Activated CD4-positive, alpha-beta T cell treated with anti-CD3 and anti-CD28 coated beads, Interleukin-2, Interleukin-4, amounts not matched to agents 100 ng/mL and 50 ng/mL, durations not matched to agents 16 hours and 8 hours (primary cell): ENCODE results near the gene AKTIP.

Source experiments
- DNase-seq: peaks from one replicate; pipeline ENCODE4 v3.0.0-alpha.2; 2020; ENCODE audit warnings: low spot score

The AKTIP gene

DNA sequence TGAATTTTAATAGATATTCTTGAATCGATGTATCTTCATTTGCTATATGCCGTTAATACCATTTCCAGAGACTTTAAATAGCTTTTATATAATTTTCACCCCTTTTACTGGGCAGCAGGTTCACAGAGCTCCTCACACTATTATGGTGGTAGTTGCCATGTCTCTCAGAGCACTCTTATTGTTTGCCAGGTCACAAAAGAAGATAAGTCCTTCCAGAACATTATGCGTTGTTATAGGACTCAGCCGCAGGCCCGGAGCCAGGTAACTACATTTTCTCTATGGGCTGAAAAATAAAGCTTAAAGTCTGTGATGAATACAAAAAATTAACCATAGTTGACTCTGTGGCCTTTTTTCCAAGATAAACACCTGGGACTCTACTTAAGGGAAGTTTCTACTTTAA is 24.0 kb downstream of the AKTIP start:
- DNase-seq, result no peak

DNA sequence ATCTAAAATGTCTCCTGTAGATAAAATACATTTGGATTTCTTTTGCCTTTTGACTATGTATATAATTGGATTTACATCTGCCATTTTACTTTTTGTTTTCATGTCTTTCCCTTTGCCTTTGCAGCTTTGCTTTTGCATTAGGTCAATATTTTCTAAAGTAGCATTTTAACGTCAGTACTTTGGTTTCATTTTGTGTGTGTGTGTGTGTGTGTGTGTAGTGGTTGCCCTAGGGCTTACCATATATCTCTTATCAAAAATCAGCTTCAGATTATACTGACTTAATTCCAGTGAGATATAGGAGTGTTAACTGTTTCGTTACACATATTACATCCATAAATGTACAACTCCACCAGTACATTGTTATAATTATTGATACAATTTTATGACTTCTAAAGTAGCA is 26.1 kb downstream of the AKTIP start:
- DNase-seq, result no peak

DNA sequence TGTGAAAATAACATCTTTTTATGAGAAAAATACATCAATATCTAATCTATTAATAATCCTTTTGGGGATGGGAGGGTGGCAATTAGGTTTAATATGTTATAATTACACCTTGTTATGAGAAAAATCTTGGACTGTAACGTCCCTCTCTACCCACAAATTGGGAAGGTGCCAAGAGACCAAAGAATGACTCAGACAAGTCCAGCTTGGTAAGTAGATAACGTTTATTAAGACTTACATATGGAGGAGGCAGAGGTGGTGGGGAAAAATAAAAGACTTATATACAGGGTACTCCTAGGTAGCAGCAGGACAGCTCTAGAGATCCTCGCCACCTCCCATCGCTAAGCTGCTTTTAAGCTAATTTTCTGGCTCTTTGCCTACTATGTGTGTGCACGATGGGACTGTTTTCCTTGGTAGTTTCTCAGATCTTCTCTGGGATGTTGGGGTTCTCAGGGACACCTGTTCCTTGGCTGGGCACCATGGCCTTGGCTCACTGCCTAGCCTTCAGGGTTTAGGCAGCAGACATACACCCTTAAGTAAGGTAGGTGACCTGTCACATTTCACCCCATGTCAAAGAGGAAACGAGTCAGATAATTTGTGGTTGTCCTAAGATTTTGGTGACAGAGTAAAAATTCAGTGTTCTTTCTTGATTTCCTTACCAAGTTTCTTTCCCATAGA is 37.3 kb downstream of the AKTIP start:
- DNase-seq, result no peak

GRCh38 chr16:53458635-53459034 is 44.4 kb downstream of the AKTIP start:
- DNase-seq, result no peak

GRCh38 chr16:53457670-53458069 is 45.3 kb downstream of the AKTIP start:
- DNase-seq, result peak; percentile 91

DNA sequence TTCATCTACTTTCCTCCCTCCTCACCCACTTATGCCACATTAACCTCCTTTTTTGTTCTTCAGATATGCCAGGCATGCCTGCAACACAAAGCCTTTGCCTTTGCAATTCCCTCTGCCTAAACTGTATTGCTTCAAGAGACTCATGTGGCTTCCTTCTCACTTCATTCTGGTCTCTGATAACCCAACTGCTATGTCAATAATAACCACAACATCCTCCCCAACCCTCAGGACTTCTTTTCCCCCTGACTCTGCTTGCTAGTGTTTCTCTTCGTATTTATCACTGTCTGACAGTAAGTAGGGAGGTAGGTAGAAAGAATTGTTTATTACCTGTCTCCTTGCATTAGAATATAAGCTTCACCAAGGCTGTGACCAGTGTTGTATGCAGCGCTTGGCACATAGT is 46.4 kb downstream of the AKTIP start:
- peak; percentile 76 for DNase-seq

GRCh38 chr16:53453928-53454327 is 49.1 kb downstream of the AKTIP start:
- DNase-seq, result peak; percentile 11

GRCh38 chr16:53449816-53450517 is 53.0 kb downstream of the AKTIP start:
- no peak for DNase-seq

DNA sequence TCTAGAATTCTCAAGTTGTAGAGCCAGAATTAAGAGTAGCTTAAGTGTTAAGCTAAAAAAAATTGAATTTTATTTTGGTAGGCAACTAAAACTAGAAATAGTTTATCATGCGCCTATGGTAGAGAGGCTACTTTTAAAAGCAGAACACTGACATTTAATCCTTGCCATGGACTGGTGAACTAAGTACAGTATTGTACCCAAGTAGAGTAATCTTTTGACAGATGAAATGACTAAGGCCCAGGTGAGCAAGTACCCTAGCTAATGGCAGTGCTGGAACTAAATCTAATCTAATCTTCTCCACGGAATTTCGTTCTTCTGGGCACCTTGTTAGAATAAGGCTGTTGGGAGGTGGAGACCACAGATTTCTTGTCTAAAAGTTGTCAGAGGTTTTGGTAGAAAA is 56.9 kb downstream of the AKTIP start:
- no peak for DNase-seq

- DNase-seq, result no peak
Observed at GRCh38 chr16:53445534-53445933, 57.5 kb downstream of the AKTIP start.
